Panc1 (cell line): ENCODE results near the gene HRH2.

Source experiments
- POLR2AphosphoS5 ChIP-seq: IDR thresholded peaks from 2 replicates; pipeline ENCODE4 v1.6.1; 2012; ENCODE audit warnings: mild to moderate bottlenecking, low read depth, low read length, moderate library complexity
- TF ChIP-seq, protein P1 (sequence below): fragments of 450-650 bp; IDR thresholded peaks from 2 replicates; pipeline ENCODE4 v1.5.1; 2017; ENCODE audit warnings: mild to moderate bottlenecking

DNA sequence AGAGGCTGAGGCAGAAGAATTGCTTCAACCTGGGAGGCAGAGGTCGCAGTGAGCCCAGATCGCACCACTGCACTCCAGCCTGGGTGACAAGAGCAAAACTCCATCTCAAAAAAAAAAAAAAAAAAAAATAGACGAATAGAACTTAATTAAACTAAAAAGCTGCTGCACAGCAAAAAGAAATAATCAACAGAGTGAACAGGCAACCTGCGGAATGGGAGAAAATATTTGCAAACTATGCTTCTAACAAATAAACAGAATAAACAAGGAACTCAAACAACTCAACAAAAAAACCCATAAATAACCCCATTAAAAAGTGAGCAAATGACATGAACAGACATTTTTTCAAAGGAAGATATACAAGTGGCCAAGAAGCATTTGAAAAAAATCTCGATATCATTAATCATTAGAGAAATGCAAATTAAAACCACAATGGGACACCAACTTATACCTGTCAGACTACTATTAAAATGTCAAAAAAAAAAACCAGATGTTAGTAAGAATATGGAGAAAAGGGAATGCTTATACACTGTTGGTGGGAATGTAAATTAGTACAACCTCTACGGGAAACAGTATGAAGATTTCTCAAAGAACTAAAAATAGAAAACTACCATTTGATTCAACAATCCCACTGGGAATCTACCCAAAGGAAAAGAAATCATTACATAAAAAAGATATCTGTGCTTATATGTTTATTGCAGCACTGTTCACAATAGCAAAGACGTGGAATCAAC is 21.9 kb upstream of the HRH2 start:
- TF ChIP-seq, protein P1, sequence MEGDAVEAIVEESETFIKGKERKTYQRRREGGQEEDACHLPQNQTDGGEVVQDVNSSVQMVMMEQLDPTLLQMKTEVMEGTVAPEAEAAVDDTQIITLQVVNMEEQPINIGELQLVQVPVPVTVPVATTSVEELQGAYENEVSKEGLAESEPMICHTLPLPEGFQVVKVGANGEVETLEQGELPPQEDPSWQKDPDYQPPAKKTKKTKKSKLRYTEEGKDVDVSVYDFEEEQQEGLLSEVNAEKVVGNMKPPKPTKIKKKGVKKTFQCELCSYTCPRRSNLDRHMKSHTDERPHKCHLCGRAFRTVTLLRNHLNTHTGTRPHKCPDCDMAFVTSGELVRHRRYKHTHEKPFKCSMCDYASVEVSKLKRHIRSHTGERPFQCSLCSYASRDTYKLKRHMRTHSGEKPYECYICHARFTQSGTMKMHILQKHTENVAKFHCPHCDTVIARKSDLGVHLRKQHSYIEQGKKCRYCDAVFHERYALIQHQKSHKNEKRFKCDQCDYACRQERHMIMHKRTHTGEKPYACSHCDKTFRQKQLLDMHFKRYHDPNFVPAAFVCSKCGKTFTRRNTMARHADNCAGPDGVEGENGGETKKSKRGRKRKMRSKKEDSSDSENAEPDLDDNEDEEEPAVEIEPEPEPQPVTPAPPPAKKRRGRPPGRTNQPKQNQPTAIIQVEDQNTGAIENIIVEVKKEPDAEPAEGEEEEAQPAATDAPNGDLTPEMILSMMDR: no peak
- TF ChIP-seq POLR2AphosphoS5: no peak
